Adrenal gland (tissue), 12 donors: ENCODE results near the gene MAML3. TPM values are rescaled to one million over a fixed set of nuclear protein-coding genes. Genes with fewer than 3 reads are reported as not detected.

Source experiments
- DNase-seq, 7 donors: peaks; one replicate each; pipeline ENCODE4 v3.0.0-alpha.2; 2019 to 2020
- H3K27ac ChIP-seq, 5 donors: fragments of 200-600 bp; sonication (generic) in 4 of 5; 1 replicate in 3 of 5; 2 replicates in 2 of 5; pipeline versions ENCODE4 v1.5.1 to v1.8.0; 2016 to 2020; ENCODE audit warnings: mild to moderate bottlenecking in 1 of 5
- H3K27me3 ChIP-seq: fragments of 200-600 bp; 2 replicates; pipeline ENCODE4 v1.8.0; 2021
- H3K36me3 ChIP-seq, 2 donors: fragments of 200-600 bp; replicated peaks in 1 of 2; 1 replicate in 1 of 2; 2 replicates in 1 of 2; pipeline versions ENCODE4 v1.5.1 to v1.8.0; 2018 to 2022
- H3K4me1 ChIP-seq, 2 donors: fragments of 200-600 bp; replicated peaks in 1 of 2; 1 replicate in 1 of 2; 2 replicates in 1 of 2; pipeline versions ENCODE4 v1.5.1 to v1.8.0; 2018 to 2021
- H3K4me3 ChIP-seq, 4 donors: fragments of 200-600 bp; sonication (generic) in 3 of 4; one replicate each; pipeline ENCODE4 v1.5.1; 2016 to 2018
- H3K9me3 ChIP-seq, 3 donors: fragments of 200-600 bp; sonication (generic) in 1 of 3; replicated peaks in 1 of 3; 1 replicate in 2 of 3; 2 replicates in 1 of 3; pipeline versions ENCODE4 v1.5.1 to v1.8.0; 2016 to 2021
- CTCF ChIP-seq, 6 experiments: fragments of 450-650 bp in 4 of 6; fragments of 200-600 bp in 2 of 6; sonication (generic) in 1 of 6; IDR thresholded peaks; 1 replicate in 5 of 6; 2 replicates in 1 of 6; pipeline versions ENCODE4 v1.5.1 to v1.8.0; 2016 to 2021; ENCODE audit warnings: antibody characterized with exemption in 6 of 6, mild to moderate bottlenecking in 2 of 6, moderate library complexity in 1 of 6
- POLR2A ChIP-seq, 2 donors: fragments of 450-650 bp; IDR thresholded peaks; one replicate each; pipeline ENCODE4 v1.6.1; 2017; ENCODE audit warnings: antibody characterized with exemption in 2 of 2, mild to moderate bottlenecking in 2 of 2, moderate library complexity in 1 of 2
- WGBS, 4 donors: extraction: QIAGEN DNeasy Blood & Tissue Kit in 2 of 4; methylation state at CpG; one replicate each; pipeline versions ENCODE4 v1.1.5 to v1.1.7; 2013 to 2017; 5-methylcytosine and 5-hydroxymethylcytosine counted together
- intact Hi-C, 2 donors: fragments of 100-400 bp; cut with DNase I; formaldehyde crosslinking; loops; one replicate each; pipeline versions ENCODE4 v1.14.1 to v1.15.0; 2022 to 2023
- polyA plus RNA-seq, 3 donors: library from polyadenylated mRNA; stranded (reverse); fragments of 200-250 nt in 2 of 3; fragments of 350-450 nt in 1 of 3; fragmentation: Illumina TruSeq in 1 of 3; extraction: RNeasy Lipid Tissue Mini Kit (QIAGEN cat#74804) in 1 of 3; gene quantifications; one replicate each; pipeline ENCODE4 v1.2.3, GENCODE V29; 2013 to 2014
- total RNA-seq, 9 donors: library from RNA; depleted of rRNA in 4 of 9; stranded (reverse); fragments of >200 nt in 4 of 9; fragments of 120-200 nt in 1 of 9; fragmentation: NEBNext Ultra II Directional in 1 of 9; extraction: Animal tissue kit (Norgen Biotek cat#: 25700) in 1 of 9; gene quantifications; one replicate each; pipeline versions ENCODE4 v1.1.0 to v1.2.4, GENCODE V29; 2013 to 2023
- donor health status: healthy with polysubstance abuse.
- donor health status: Bipolar disorder and iron deficiency.
- donor health status: DM: yes; HTN: yes; CAD: no.
- donor health status: DM: no; HTN: no; CAD: no.
- donor health status: DM: no; HTN: no; CAD: no.
- donor health status: DM: yes; HTN: yes; CAD: no.

Gene MAML3
- total and polyA plus RNA-seq, 12 donors, result 2.0 to 15.9 (median 8.4) TPM

GRCh38 chr4:139890816-139891215 lies 263.2 kb downstream of the MAML3 start:
- intact Hi-C loops, result no loop called here
- DNase-seq, result no peak
- H3K9me3 ChIP-seq, result no peaks in the 10 kb centered on the region
- 78 to 86% (median 84%) methylated on average over 8 of the region's 8 CpGs for WGBS, 4 donors
- H3K27ac ChIP-seq, result no peak overlapping the region
- TF ChIP-seq CTCF (IDR thresholded peaks at IDR 0.05) (no peak), POLR2A (IDR thresholded peaks at IDR 0.05) (no peak)
- no peaks in the 10 kb centered on the region for H3K36me3 ChIP-seq
- peaks cover 0 to 16% of the 10 kb centered on the region in 2 donors for H3K4me1 ChIP-seq
- H3K27me3 ChIP-seq, result no peaks in the 10 kb centered on the region
- no peak overlapping the region for H3K4me3 ChIP-seq

GRCh38 chr4:139889901-139890300 lies 264.1 kb downstream of the MAML3 start:
- TF ChIP-seq POLR2A (IDR thresholded peaks at IDR 0.05), result no peak
- TF ChIP-seq CTCF (IDR thresholded peaks at IDR 0.05), result no peak
- intact Hi-C loops, result no loop called here
- Histone ChIP-seq H3K4me1 (peaks cover 0 to 16% of the 10 kb centered on the region in 2 donors), H3K36me3 (no peaks in the 10 kb centered on the region), H3K27me3 (no peaks in the 10 kb centered on the region), H3K4me3 (no peak overlapping the region), H3K27ac (no peak overlapping the region), H3K9me3 (no peaks in the 10 kb centered on the region)
- peak in 1 of 7 donors; percentile 64 for DNase-seq
- WGBS, 4 donors, result 92 to 97% (median 94%) methylated on average over 3 to 6 of the region's 6 CpGs

- no peak for TF ChIP-seq CTCF (IDR thresholded peaks at IDR 0.05)
- no peak for TF ChIP-seq POLR2A (IDR thresholded peaks at IDR 0.05)
- no peaks in the 10 kb centered on the region for H3K27me3 ChIP-seq
- H3K27ac ChIP-seq, result no peak overlapping the region
- peaks cover 0 to 16% of the 10 kb centered on the region in 2 donors for H3K4me1 ChIP-seq
- intact Hi-C loops, result no loop called here
- H3K4me3 ChIP-seq, result no peak overlapping the region
- no peaks in the 10 kb centered on the region for H3K36me3 ChIP-seq
- H3K9me3 ChIP-seq, result no peaks in the 10 kb centered on the region
- DNase-seq, result no peak
- WGBS, 4 donors, result 73 to 89% (median 78%) methylated on average over 8 of the region's 8 CpGs
These were observed 264.7 kb downstream of the MAML3 start for GRCh38 chr4:139889264-139889663.

- 81 to 88% (median 85%) methylated on average over 4 to 6 of the region's 6 CpGs for WGBS, 4 donors
- no peak for DNase-seq
- intact Hi-C loops, result no loop called here
These were observed 265.8 kb downstream of the MAML3 start for GRCh38 chr4:139887962-139888735.

More at GRCh38 chr4:139887962-139888735, 265.8 kb downstream of the MAML3 start:
- no peaks in the 10 kb centered on the region for H3K36me3 ChIP-seq
- peaks cover 0 to 16% of the 10 kb centered on the region in 2 donors for H3K4me1 ChIP-seq
- no peaks in the 10 kb centered on the region for H3K27me3 ChIP-seq
- TF ChIP-seq POLR2A (IDR thresholded peaks at IDR 0.05) (no peak), CTCF (IDR thresholded peaks at IDR 0.05) (no peak)
- H3K4me3 ChIP-seq, result no peak overlapping the region
- no peaks in the 10 kb centered on the region for H3K9me3 ChIP-seq
- H3K27ac ChIP-seq, result peak overlapping the region in 1 of 5 donors; percentile 44
